ENCODE measurements around the gene RAB2B. TPM values are rescaled to one million over a fixed set of nuclear protein-coding genes. Genes with fewer than 3 reads are reported as not detected.

The RAB2B gene
- total RNA-seq, 4 donors from 2014 or later = 26.2 to 41.0 (median 28.3) TPM

GRCh38 chr14:21523203-21523602 is 46.4 kb upstream of the RAB2B start:
- H3K9me3 ChIP-seq = no peaks in the 10 kb centered on the region
- H3K4me3 ChIP-seq = no peak overlapping the region
- intact Hi-C loops (cut with DNase I) = no loop called here
- TF ChIP-seq EP300 (IDR thresholded peaks at IDR 0.05) = no peak
- H3K4me1 ChIP-seq = peaks cover 7 to 22% (median 21%) of the 10 kb centered on the region in 4 donors
- 92% methylated on average over 6 of the region's 7 CpGs for WGBS
- DNase-seq (ENCODE audit: extremely low spot score) = no peak
- no peak overlapping the region for H3K27ac ChIP-seq (replicated peaks in 1 of 4)
- H3K27me3 ChIP-seq = no peaks in the 10 kb centered on the region
- H3K36me3 ChIP-seq = peaks cover 0 to 26% (median 8%) of the 10 kb centered on the region in 4 donors

DNA sequence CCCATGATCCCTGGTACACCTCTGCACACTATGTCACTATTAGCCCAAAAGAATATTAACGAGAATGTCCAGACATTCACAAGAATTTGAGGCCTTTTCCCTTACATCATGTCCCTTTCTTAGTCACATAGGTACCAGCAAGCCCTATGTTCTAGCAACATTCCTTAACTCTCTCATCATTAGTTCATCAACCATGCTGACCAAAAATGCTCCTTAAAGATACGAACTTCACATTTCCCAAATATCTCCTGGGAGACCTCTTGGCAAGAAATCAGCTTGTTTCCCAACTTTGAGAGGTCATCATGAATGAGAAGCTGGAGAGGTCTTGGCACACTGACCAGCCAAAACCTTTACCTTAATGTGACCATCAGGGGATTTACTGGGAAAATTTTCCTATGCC is 44.7 kb upstream of the RAB2B start:
- H3K4me3 ChIP-seq = no peak overlapping the region
- no peaks in the 10 kb centered on the region for H3K9me3 ChIP-seq
- WGBS = 66% methylated on average over 2 of the region's 2 CpGs
- H3K36me3 ChIP-seq = peaks cover 0 to 26% (median 8%) of the 10 kb centered on the region in 4 donors
- TF ChIP-seq POLR2AphosphoS5 (IDR thresholded peaks at IDR 0.05) = no peak
- TF ChIP-seq EP300 (IDR thresholded peaks at IDR 0.05) = no peak
- no peak for TF ChIP-seq POLR2A (IDR thresholded peaks at IDR 0.05; ENCODE audit: low read depth)
- TF ChIP-seq CTCF (IDR thresholded peaks at IDR 0.05) = no peak
- intact Hi-C loops (cut with DNase I) = no loop called here
- no peak for DNase-seq (ENCODE audit: extremely low spot score)
- no peaks in the 10 kb centered on the region for H3K27me3 ChIP-seq
- H3K27ac ChIP-seq (replicated peaks in 1 of 4) = no peak overlapping the region
- H3K4me1 ChIP-seq = peaks cover under 1 to 13% (median 13%) of the 10 kb centered on the region in 4 donors

GRCh38 chr14:21520767-21521166 is 44.0 kb upstream of the RAB2B start:
- H3K4me1 ChIP-seq = peaks cover 0 to 11% (median 10%) of the 10 kb centered on the region in 4 donors
- no peaks in the 10 kb centered on the region for H3K9me3 ChIP-seq
- no peaks in the 10 kb centered on the region for H3K27me3 ChIP-seq
- TF ChIP-seq POLR2A (IDR thresholded peaks at IDR 0.05; ENCODE audit: low read depth) (no peak), CTCF (IDR thresholded peaks at IDR 0.05) (no peak), EP300 (IDR thresholded peaks at IDR 0.05) (no peak), POLR2AphosphoS5 (IDR thresholded peaks at IDR 0.05) (no peak)
- 83% methylated on average over 1 of the region's 1 CpG for WGBS
- DNase-seq (ENCODE audit: extremely low spot score) = no peak
- H3K36me3 ChIP-seq = peaks cover 0 to 26% (median 8%) of the 10 kb centered on the region in 4 donors
- intact Hi-C loops (cut with DNase I) = no loop called here
- no peak overlapping the region for H3K27ac ChIP-seq (replicated peaks in 1 of 4)
- no peak overlapping the region for H3K4me3 ChIP-seq

DNA sequence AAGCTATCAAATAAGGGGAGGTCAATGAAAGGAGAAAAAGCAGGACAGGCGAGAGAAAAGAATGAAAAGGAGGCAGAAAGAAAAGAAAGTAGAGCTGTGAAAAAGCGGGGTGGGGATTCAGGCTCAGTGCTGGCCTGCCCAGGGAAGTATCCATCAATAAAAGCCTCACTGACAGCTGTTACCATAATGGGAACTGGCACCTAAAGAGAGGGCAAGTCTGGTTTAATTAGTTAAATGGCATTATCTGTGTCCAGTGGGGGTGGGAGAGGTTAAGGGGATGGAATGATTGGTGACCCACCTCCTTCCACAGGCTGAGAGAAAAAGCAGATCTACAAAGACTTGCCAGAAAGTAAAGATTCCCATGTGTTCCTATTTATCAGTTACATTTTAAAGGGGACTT is 42.0 kb upstream of the RAB2B start:
- no peak for TF ChIP-seq CTCF (IDR thresholded peaks at IDR 0.05)
- TF ChIP-seq POLR2AphosphoS5 (IDR thresholded peaks at IDR 0.05) = no peak
- TF ChIP-seq POLR2A (IDR thresholded peaks at IDR 0.05; ENCODE audit: low read depth) = no peak
- no peak for TF ChIP-seq EP300 (IDR thresholded peaks at IDR 0.05)
- Histone ChIP-seq H3K27me3 (no peaks in the 10 kb centered on the region), H3K4me3 (no peak overlapping the region), H3K27ac (replicated peaks in 1 of 4) (no peak overlapping the region), H3K4me1 (no peaks in the 10 kb centered on the region), H3K36me3 (peaks cover 0 to 17% (median 2%) of the 10 kb centered on the region in 4 donors), H3K9me3 (no peaks in the 10 kb centered on the region)
- 67% methylated on average over 2 of the region's 2 CpGs for WGBS
- intact Hi-C loops (cut with DNase I) = no loop called here
- no peak for DNase-seq (ENCODE audit: extremely low spot score)

DNA sequence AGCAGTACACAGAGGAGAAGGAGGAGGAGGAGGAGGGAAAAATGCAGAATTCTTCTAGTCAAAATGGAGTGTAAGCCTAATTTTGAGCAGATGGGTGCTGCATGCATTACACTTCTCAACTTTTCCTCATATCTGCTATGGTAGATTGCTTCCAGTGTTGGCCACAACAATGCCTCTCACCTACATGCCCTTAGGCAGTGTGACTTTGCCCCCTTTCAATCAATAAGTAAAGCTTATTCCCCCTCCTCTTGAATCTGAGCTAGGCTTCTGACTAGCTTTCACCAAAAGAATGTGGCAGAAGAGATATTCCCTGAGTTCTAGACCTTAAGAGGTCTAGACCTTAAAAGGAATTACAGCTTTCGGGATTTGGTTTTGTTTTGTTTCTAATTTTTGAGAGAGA is 37.6 kb upstream of the RAB2B start:
- Histone ChIP-seq H3K27ac (replicated peaks in 1 of 4) (no peak overlapping the region), H3K27me3 (no peaks in the 10 kb centered on the region), H3K4me3 (no peak overlapping the region), H3K9me3 (no peaks in the 10 kb centered on the region), H3K36me3 (no peaks in the 10 kb centered on the region), H3K4me1 (peaks cover 12 to 17% (median 15%) of the 10 kb centered on the region in 4 donors)
- no peak for DNase-seq (ENCODE audit: extremely low spot score)
- WGBS = 100% methylated on average over 1 of the region's 1 CpG
- TF ChIP-seq POLR2AphosphoS5 (IDR thresholded peaks at IDR 0.05) (no peak), CTCF (IDR thresholded peaks at IDR 0.05) (no peak), EP300 (IDR thresholded peaks at IDR 0.05) (no peak), POLR2A (IDR thresholded peaks at IDR 0.05; ENCODE audit: low read depth) (no peak)
- intact Hi-C loops (cut with DNase I) = loop anchor here (5.0 kb wide), 1 partner anchor 37 kb away; the partner anchor contains the start of genes RAB2B and TOX4
